GM15510 (cell line): Measurements from ENCODE around the gene RNF144B.

Experiments
- POLR2A ChIP-seq: IDR thresholded peaks from 3 replicates; pipeline ENCODE4 v1.6.1; 2011; ENCODE audit warnings: borderline replicate concordance; ENCODE audit not compliant: insufficient read length; ENCODE audit errors: extremely low read depth

Gene RNF144B

DNA sequence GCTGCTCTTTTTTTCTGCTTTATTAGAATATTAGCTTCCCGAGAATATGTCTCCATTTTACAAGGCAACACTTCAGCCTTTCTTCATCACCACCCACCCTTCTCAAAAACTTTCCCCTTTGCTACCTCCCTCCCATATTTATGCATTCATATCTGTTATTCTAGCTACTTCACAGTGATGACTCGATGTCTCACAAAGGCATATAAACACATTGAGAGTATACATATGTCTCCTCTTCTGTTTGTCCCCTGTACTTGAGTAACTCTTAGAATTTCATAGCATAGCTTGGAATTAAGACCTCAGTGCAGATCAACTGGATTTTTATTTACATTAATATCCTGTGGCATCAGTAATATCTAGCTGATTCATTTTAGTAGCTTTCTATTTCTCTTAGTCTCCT is 6.5 kb downstream of the RNF144B start:
- no peak for TF ChIP-seq POLR2A

GRCh38 chr6:18395177-18395855 is 8.2 kb downstream of the RNF144B start:
- no peak for TF ChIP-seq POLR2A

- no peak for TF ChIP-seq POLR2A
Observed at GRCh38 chr6:18395856-18396197, 8.7 kb downstream of the RNF144B start.

DNA sequence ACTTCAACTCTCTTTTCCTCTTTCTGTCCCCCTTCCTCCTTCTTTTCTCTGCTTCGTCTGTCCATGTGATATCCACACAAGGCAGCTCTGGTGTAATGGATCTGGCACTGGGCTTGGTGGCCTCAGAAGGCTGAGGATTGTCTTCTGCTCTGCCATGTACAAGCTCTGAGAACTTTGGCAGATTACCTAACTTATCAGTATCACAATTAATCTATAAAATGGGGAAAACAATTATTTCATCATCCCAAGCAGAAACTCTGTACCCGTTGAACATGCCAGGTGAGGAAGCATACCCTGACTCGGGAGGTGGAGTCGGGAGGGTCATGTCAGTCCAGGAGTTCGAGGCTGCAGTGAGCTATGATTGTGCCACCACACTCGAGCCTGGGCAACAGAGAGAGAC is 10.6 kb downstream of the RNF144B start:
- TF ChIP-seq POLR2A: no peak

- TF ChIP-seq POLR2A: no peak
Observed at GRCh38 chr6:18400831-18401446, 13.8 kb downstream of the RNF144B start.

DNA sequence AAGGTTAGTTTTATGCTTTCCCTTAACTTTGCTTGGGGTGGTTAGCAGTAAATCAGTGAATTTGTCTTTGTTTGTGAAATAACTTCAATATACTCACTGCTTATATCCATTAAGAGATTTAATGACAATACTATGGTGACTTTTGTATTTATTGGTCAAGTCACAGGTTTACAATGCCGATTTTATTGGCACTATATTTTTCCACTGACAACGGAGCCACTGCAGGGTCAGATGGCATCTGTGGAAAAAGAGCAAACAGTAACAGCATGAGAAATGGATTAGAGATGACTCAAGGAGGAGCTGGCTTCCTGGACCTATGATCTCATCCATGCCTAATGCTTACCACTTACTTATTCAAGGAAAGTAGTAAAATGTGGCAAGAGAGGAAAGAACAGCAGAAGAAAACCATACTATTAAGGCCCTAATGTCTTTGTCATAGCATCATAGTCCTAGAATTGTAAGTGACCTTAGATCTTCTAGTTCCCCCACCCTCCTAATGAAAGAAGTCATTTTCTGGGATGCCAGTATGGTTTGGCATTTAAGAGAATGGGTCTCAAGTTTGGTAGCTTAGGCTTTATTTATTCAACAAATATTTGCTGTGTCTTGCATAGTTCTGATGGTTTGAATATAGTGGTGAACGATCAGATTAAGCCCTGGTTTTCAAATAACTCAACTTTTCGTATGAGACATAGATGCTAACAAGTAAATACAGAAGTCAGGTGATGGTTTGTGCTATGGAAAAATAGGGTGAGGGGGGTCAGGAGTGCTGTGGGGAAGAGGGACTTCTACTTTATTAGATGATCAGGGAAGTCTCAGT is 18.5 kb downstream of the RNF144B start:
- TF ChIP-seq POLR2A: no peak

DNA sequence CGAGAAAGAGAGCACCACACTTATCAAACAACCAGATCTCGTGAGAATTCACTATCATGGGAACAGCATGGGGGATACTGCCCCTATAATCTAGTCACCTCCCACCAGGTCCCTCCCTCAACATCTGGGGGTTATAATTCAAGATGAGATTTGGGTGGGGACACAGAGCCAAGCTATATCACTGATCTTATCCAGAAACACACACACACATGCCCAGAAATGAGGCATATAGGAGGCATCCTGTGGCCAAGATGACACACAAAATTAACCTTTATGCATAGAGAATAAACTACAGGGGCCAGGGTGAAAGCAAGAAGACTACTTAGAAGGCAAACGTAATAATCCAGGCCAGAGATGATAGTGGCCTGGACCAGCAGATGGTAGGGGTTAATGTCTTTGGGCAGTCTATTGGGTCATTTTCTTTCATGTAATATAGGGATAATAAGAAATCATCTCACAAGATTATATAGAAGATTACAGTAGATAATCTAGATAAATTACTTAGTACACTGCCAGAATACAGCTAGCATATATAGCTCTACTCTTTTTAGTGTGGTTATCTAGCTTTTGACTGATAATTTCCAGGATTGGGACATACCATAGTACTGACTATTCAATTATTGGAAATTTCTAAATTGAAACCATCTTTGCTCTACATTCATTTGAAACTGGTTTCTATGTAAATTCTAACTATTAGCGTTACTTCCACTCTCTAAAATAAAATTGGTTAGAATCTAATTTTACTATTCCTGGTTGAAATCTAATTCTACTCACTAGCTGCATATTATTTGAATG is 20.0 kb downstream of the RNF144B start:
- TF ChIP-seq POLR2A: no peak

GRCh38 chr6:18410412-18410811 is 23.3 kb downstream of the RNF144B start:
- TF ChIP-seq POLR2A: no peak

- TF ChIP-seq POLR2A: no peak
Observed at GRCh38 chr6:18412068-18412467, 24.9 kb downstream of the RNF144B start.

- TF ChIP-seq POLR2A: no peak
Observed at GRCh38 chr6:18412644-18413043, 25.5 kb downstream of the RNF144B start.

GRCh38 chr6:18413381-18413780 is 26.2 kb downstream of the RNF144B start:
- no peak for TF ChIP-seq POLR2A

GRCh38 chr6:18414116-18414515 is 27.0 kb downstream of the RNF144B start:
- no peak for TF ChIP-seq POLR2A

- TF ChIP-seq POLR2A: no peak
Observed at GRCh38 chr6:18415207-18415606, 28.1 kb downstream of the RNF144B start.

DNA sequence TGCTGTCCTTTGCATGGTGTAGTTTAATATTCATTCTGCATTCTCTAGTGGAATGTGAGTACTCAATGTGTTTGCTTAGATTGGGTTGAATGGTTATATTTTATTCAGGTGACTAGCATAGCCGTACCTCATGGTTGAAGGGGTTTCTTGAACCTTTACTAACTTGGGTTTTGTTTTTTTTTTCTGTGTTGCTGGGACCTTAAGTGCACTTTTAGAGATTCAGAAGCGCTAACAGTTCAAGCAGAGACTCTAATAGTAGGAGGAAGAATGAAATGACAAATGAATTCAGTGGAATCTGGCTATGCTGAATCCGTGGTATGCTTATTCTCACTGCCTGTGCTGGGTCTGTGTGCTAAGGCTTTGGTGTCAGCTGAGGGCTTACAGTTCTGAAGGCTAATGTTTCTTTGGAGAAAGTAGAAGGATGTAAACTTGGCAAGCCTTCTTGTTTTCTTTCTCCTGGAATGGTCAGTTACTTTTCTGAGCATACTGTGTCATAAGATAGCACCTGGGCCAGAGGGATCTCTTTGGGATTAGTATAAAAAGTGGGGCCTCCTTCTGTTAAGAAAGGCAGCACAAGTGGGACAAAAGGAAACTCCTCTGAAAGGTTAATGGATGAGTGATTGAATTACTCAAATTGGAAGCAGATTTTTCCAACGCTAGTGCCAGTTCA is 28.7 kb downstream of the RNF144B start:
- no peak for TF ChIP-seq POLR2A
